H9 (cell line): ENCODE data around the gene DOK5. TPM values are rescaled to one million over a fixed set of nuclear protein-coding genes. Genes with fewer than 3 reads are reported as not detected.
A peak's percentile ranks its signal among the peaks of the same experiment; 100 is the strongest.

Experiments used
- DNase-seq: peaks from one replicate; pipeline ENCODE4 v3.0.0-alpha.2; 2017
- H2AFZ ChIP-seq: one replicate; pipeline ENCODE4 v1.6.1; 2013; ENCODE audit warnings: mild to moderate bottlenecking, low read length, control low read depth, moderate library complexity
- H2AK5ac ChIP-seq: 2 replicates; pipeline ENCODE4 v1.6.1; 2013; ENCODE audit warnings: low read length, control low read depth, mixed read lengths; ENCODE audit not compliant: insufficient read length
- H2BK120ac ChIP-seq: one replicate; pipeline ENCODE4 v1.6.1; 2013; ENCODE audit warnings: low read depth, mild to moderate bottlenecking, low read length, control low read depth, inconsistent platforms; ENCODE audit not compliant: poor library complexity, severe bottlenecking
- H2BK12ac ChIP-seq: 2 replicates; pipeline ENCODE4 v1.6.1; 2013; ENCODE audit warnings: low read length, control low read depth, mixed read lengths, low read depth; ENCODE audit not compliant: insufficient read length
- H2BK15ac ChIP-seq: 2 replicates; pipeline ENCODE4 v1.6.1; 2013; ENCODE audit warnings: low read depth, low read length, control low read depth
- H2BK20ac ChIP-seq: one replicate; pipeline ENCODE4 v1.6.1; 2013; ENCODE audit warnings: low read depth, mild to moderate bottlenecking, low read length, control low read depth, inconsistent platforms; ENCODE audit not compliant: poor library complexity, severe bottlenecking
- H2BK5ac ChIP-seq: 2 replicates; pipeline ENCODE4 v1.6.1; 2013; ENCODE audit warnings: low read length, control low read depth, mixed read lengths; ENCODE audit not compliant: insufficient read length
- H3K14ac ChIP-seq: 2 replicates; pipeline ENCODE4 v1.6.1; 2013; ENCODE audit warnings: low read length, control low read depth; ENCODE audit not compliant: insufficient read depth
- H3K18ac ChIP-seq: 2 replicates; pipeline ENCODE4 v1.6.1; 2013; ENCODE audit warnings: low read depth, mild to moderate bottlenecking, mixed read lengths, low read length, control low read depth; ENCODE audit not compliant: insufficient read length
- H3K23ac ChIP-seq: 2 replicates; pipeline ENCODE4 v1.6.1; 2013; ENCODE audit warnings: low read length, control low read depth, mixed read lengths, low read depth; ENCODE audit not compliant: insufficient read length
- H3K23me2 ChIP-seq: 2 replicates; pipeline ENCODE4 v1.6.1; 2013; ENCODE audit warnings: low read depth, mild to moderate bottlenecking, mixed read lengths, low read length, control low read depth; ENCODE audit not compliant: insufficient read length, poor library complexity, severe bottlenecking
- H3K27ac ChIP-seq: 2 replicates; pipeline ENCODE4 v1.5.1; 2013; ENCODE audit warnings: low read length, control low read depth, mixed read lengths, low read depth; ENCODE audit not compliant: insufficient read length
- H3K27me3 ChIP-seq: 2 replicates; pipeline ENCODE4 v1.6.1; 2013; ENCODE audit warnings: low read length, control low read depth, inconsistent platforms; ENCODE audit not compliant: insufficient read depth
- H3K4ac ChIP-seq: 2 replicates; pipeline ENCODE4 v1.6.1; 2013; ENCODE audit warnings: low read depth, mild to moderate bottlenecking, control low read depth, inconsistent platforms, low read length, moderate library complexity
- H3K4me1 ChIP-seq: 2 replicates; pipeline ENCODE4 v1.6.1; 2013; ENCODE audit warnings: low read length, control low read depth, inconsistent platforms; ENCODE audit not compliant: insufficient read depth
- H3K4me2 ChIP-seq: 2 replicates; pipeline ENCODE4 v1.6.1; 2013; ENCODE audit warnings: low read length, control low read depth, mixed read lengths; ENCODE audit not compliant: insufficient read length, insufficient read depth
- H3K56ac ChIP-seq: 2 replicates; pipeline ENCODE4 v1.6.1; 2013; ENCODE audit warnings: low read depth, mild to moderate bottlenecking, mixed read lengths, low read length, control low read depth; ENCODE audit not compliant: insufficient read length
- H3K79me1 ChIP-seq: 2 replicates; pipeline ENCODE4 v1.6.1; 2013; ENCODE audit warnings: low read depth, mild to moderate bottlenecking, moderate library complexity, low read length, control low read depth, inconsistent platforms; ENCODE audit not compliant: insufficient read depth, poor library complexity, severe bottlenecking
- H3K79me2 ChIP-seq: 2 replicates; pipeline ENCODE4 v1.6.1; 2013; ENCODE audit warnings: low read length, control low read depth, inconsistent platforms; ENCODE audit not compliant: insufficient read depth
- H3K9ac ChIP-seq: 2 replicates; pipeline ENCODE4 v1.6.1; 2013; ENCODE audit warnings: low read length, control low read depth, mixed read lengths; ENCODE audit not compliant: insufficient read length; ENCODE audit errors: extremely low read depth
- H3K9me3 ChIP-seq: one replicate; pipeline ENCODE4 v1.6.1; 2013; ENCODE audit warnings: low read depth, low read length, inconsistent platforms; ENCODE audit not compliant: control insufficient read depth
- H3T11ph ChIP-seq: one replicate; pipeline ENCODE4 v1.6.1; 2013; ENCODE audit warnings: mild to moderate bottlenecking, low read length, control low read depth, inconsistent platforms
- H4K20me1 ChIP-seq: one replicate; pipeline ENCODE4 v1.6.1; 2013; ENCODE audit not compliant: control insufficient read depth, insufficient read length, insufficient read depth
- H4K5ac ChIP-seq: 2 replicates; pipeline ENCODE4 v1.6.1; 2013; ENCODE audit warnings: low read depth, mild to moderate bottlenecking, mixed read lengths, low read length, control low read depth; ENCODE audit not compliant: insufficient read length
- H4K8ac ChIP-seq: replicated peaks from 2 replicates; pipeline ENCODE4 v1.6.1; 2013; ENCODE audit warnings: low read length, control low read depth, mixed read lengths, low read depth; ENCODE audit not compliant: insufficient read length
- H4K91ac ChIP-seq: 2 replicates; pipeline ENCODE4 v1.6.1; 2013; ENCODE audit warnings: low read depth, mild to moderate bottlenecking, moderate library complexity, mixed read lengths, low read length, control low read depth; ENCODE audit not compliant: insufficient read length
- H3K27ac Mint-ChIP-seq, 3 experiments: 2 replicates in 2 of 3; 3 replicates in 1 of 3; pipeline ENCODE4 v1.8.0; 2020 to 2021; ENCODE audit warnings: mixed read lengths in 3 of 3, mild to moderate bottlenecking in 1 of 3, moderate library complexity in 1 of 3
- H3K27me3 Mint-ChIP-seq: 2 replicates; pipeline ENCODE4 v1.8.0; 2021; ENCODE audit warnings: low read depth, mild to moderate bottlenecking, moderate library complexity, mixed read lengths
- H3K36me3 Mint-ChIP-seq, 3 experiments: 2 replicates in 2 of 3; 3 replicates in 1 of 3; pipeline ENCODE4 v1.8.0; 2020 to 2021; ENCODE audit warnings: low read depth in 3 of 3, mixed read lengths in 3 of 3; ENCODE audit not compliant: insufficient read depth in 1 of 3
- H3K4me1 Mint-ChIP-seq, 2 experiments: 2 replicates each; pipeline ENCODE4 v1.8.0; 2020; ENCODE audit warnings: mixed read lengths in 2 of 2
- H3K4me3 Mint-ChIP-seq, 2 experiments: 2 replicates in 1 of 2; 3 replicates in 1 of 2; pipeline ENCODE4 v1.8.0; 2020 to 2021; ENCODE audit warnings: mild to moderate bottlenecking in 2 of 2, mixed read lengths in 2 of 2, moderate library complexity in 1 of 2
- H3K9me3 Mint-ChIP-seq, 2 experiments: 2 replicates in 1 of 2; 3 replicates in 1 of 2; pipeline ENCODE4 v1.8.0; 2020; ENCODE audit warnings: mild to moderate bottlenecking in 2 of 2, mixed read lengths in 2 of 2, moderate library complexity in 1 of 2
- CTCF ChIP-seq: fragments of 200-600 bp; sonication (generic); conservative IDR thresholded peaks from 3 replicates; pipeline ENCODE4 v1.8.0; 2021; ENCODE audit warnings: antibody characterized with exemption, mild to moderate bottlenecking
- WGBS: extraction: QIAGEN DNeasy Blood & Tissue Kit; methylation state at CpG from one replicate; pipeline ENCODE4 v1.1.7; 2013; ENCODE audit warnings: missing lambda C conversion rate, low lambda C conversion rate, mixed read lengths; ENCODE audit not compliant: insufficient read length; ENCODE audit errors: extremely low coverage; 5-methylcytosine and 5-hydroxymethylcytosine counted together
- total RNA-seq: library from RNA; stranded (reverse); gene quantifications from 2 replicates; pipeline ENCODE4 v1.2.1, GENCODE V29; 2021

DOK5 gene
- total RNA-seq, 1 experiment from 2014 or later: 4.5 TPM

- no peak overlapping the region for H2BK5ac ChIP-seq
- H4K91ac ChIP-seq: no peak overlapping the region
- no peak overlapping the region for H3K4me2 ChIP-seq
- no peak for TF ChIP-seq CTCF
- no peak overlapping the region for H2BK15ac ChIP-seq
- H3K27ac Mint-ChIP-seq: peak overlapping the region; percentile 45 to 86 (median 83); a peak in 6 of 7 replicates
- no CpG with 5 or more reads among the region's 5 CpGs for WGBS
- H3K79me2 ChIP-seq: no peaks in the 10 kb centered on the region
- no peak overlapping the region for H2BK12ac ChIP-seq
- DNase-seq: no peak
- H3K4me1 Mint-ChIP-seq: peaks cover 35 to 43% of the 10 kb centered on the region in 2 experiments
- no peak overlapping the region for H3K23ac ChIP-seq
- H3K36me3 Mint-ChIP-seq: peaks cover 1 to 10% (median 2%) of the 10 kb centered on the region in 3 experiments; a peak in 4 of 7 replicates
- peak overlapping the region; percentile 8 for H2AFZ ChIP-seq
- H3T11ph ChIP-seq: no peak overlapping the region
- no peak overlapping the region for H3K4ac ChIP-seq
- no peaks in the 10 kb centered on the region for H3K23me2 ChIP-seq
- H2BK120ac ChIP-seq: no peak overlapping the region
- no peak overlapping the region for H4K8ac ChIP-seq
- no peak overlapping the region for H3K14ac ChIP-seq
- no peaks in the 10 kb centered on the region; a peak in 1 of 5 replicates for H3K9me3 Mint-ChIP-seq
- no peaks in the 10 kb centered on the region for H3K79me1 ChIP-seq
- H3K9ac ChIP-seq: no peak overlapping the region
- no peak overlapping the region for H2AK5ac ChIP-seq
- H4K5ac ChIP-seq: no peak overlapping the region
- no peaks in the 10 kb centered on the region for H4K20me1 ChIP-seq
- H3K27ac ChIP-seq: no peak overlapping the region
- H3K18ac ChIP-seq: no peak overlapping the region
- H3K9me3 ChIP-seq: no peaks in the 10 kb centered on the region
- H3K27me3 Mint-ChIP-seq: no peaks in the 10 kb centered on the region
- H3K4me3 Mint-ChIP-seq: no peak overlapping the region; a peak in 1 of 5 replicates
- H3K4me1 ChIP-seq: peaks cover 4% of the 10 kb centered on the region; the same call in 1 of the 2 replicates
- no peak overlapping the region for H3K56ac ChIP-seq
- no peaks in the 10 kb centered on the region; the same call in 1 of the 2 replicates for H3K27me3 ChIP-seq
- H2BK20ac ChIP-seq: peak overlapping the region; percentile 66
Measured at GRCh38 chr20:54525916-54526590, 50.7 kb downstream of the DOK5 start.
